T47D (cell line): Measurements from ENCODE around the gene PANX3.

ENCODE experiments used
- DNase-seq, 2 experiments: peaks; one replicate each; pipeline versions ENCODE4 v3.0.0 to v3.0.0-alpha.2; 2011 to 2012; ENCODE audit warnings: low read depth in 1 of 2, low spot score in 1 of 2
- JUND ChIP-seq: IDR thresholded peaks from 2 replicates; pipeline ENCODE4 v1.6.1; 2012; ENCODE audit warnings: low read depth
- in situ Hi-C: cut with HindIII; loops from 2 replicates; pipeline ENCODE4 v1.10.0; 2016; ENCODE audit warnings: low sequenced_read_pairs, low pct_unique_long_range_greater_than_20kb

The PANX3 gene

GRCh38 chr11:124623861-124624525 lies 12.8 kb downstream of the PANX3 start:
- no peak for DNase-seq
- in situ Hi-C loops = no loop called here
- no peak for TF ChIP-seq JUND

GRCh38 chr11:124625504-124626168 lies 14.4 kb downstream of the PANX3 start:
- DNase-seq = no peak
- TF ChIP-seq JUND = no peak
- in situ Hi-C loops = no loop called here

GRCh38 chr11:124627546-124627945 lies 16.3 kb downstream of the PANX3 start:
- in situ Hi-C loops = no loop called here
- no peak for TF ChIP-seq JUND
- DNase-seq = no peak

GRCh38 chr11:124629961-124630360 lies 18.7 kb downstream of the PANX3 start:
- in situ Hi-C loops = no loop called here
- DNase-seq = no peak
- TF ChIP-seq JUND = no peak

GRCh38 chr11:124633355-124633754 lies 22.1 kb downstream of the PANX3 start:
- peak; percentile 54 to 61 for DNase-seq
- no peak for TF ChIP-seq JUND
- in situ Hi-C loops = no loop called here

GRCh38 chr11:124635932-124636331 lies 24.7 kb downstream of the PANX3 start:
- DNase-seq = no peak
- TF ChIP-seq JUND = no peak
- in situ Hi-C loops = no loop called here

- DNase-seq = no peak
- no peak for TF ChIP-seq JUND
- in situ Hi-C loops = no loop called here
These were observed 27.3 kb downstream of the PANX3 start for GRCh38 chr11:124638500-124638899.

GRCh38 chr11:124639186-124639585 lies 28.0 kb downstream of the PANX3 start:
- in situ Hi-C loops = no loop called here
- DNase-seq = no peak
- no peak for TF ChIP-seq JUND

GRCh38 chr11:124640666-124641065 lies 29.4 kb downstream of the PANX3 start:
- no peak for TF ChIP-seq JUND
- no peak for DNase-seq
- in situ Hi-C loops = no loop called here

GRCh38 chr11:124642628-124643027 lies 31.4 kb downstream of the PANX3 start:
- no peak for TF ChIP-seq JUND
- in situ Hi-C loops = no loop called here
- no peak for DNase-seq

GRCh38 chr11:124643042-124643604 lies 31.9 kb downstream of the PANX3 start:
- no peak for DNase-seq
- in situ Hi-C loops = no loop called here
- no peak for TF ChIP-seq JUND

GRCh38 chr11:124643605-124644425 lies 32.6 kb downstream of the PANX3 start:
- no peak for TF ChIP-seq JUND
- DNase-seq = no peak
- in situ Hi-C loops = no loop called here
